22Rv1 (cell line): ENCODE measurements around the gene E2F3.

Experiments used
- H3K27ac ChIP-seq: fragments of 450-650 bp; 2 replicates; pipeline ENCODE4 v1.5.1; 2017
- ZFX ChIP-seq: fragments of 450-650 bp; IDR thresholded peaks from 2 replicates; pipeline ENCODE4 v1.6.1; 2017; ENCODE audit warnings: antibody characterized with exemption, borderline replicate concordance
- TF ChIP-seq, protein P1 (sequence below): fragments of 450-650 bp; IDR thresholded peaks from 2 replicates; pipeline ENCODE4 v1.5.1; 2017; ENCODE audit warnings: mild to moderate bottlenecking

E2F3 gene

DNA sequence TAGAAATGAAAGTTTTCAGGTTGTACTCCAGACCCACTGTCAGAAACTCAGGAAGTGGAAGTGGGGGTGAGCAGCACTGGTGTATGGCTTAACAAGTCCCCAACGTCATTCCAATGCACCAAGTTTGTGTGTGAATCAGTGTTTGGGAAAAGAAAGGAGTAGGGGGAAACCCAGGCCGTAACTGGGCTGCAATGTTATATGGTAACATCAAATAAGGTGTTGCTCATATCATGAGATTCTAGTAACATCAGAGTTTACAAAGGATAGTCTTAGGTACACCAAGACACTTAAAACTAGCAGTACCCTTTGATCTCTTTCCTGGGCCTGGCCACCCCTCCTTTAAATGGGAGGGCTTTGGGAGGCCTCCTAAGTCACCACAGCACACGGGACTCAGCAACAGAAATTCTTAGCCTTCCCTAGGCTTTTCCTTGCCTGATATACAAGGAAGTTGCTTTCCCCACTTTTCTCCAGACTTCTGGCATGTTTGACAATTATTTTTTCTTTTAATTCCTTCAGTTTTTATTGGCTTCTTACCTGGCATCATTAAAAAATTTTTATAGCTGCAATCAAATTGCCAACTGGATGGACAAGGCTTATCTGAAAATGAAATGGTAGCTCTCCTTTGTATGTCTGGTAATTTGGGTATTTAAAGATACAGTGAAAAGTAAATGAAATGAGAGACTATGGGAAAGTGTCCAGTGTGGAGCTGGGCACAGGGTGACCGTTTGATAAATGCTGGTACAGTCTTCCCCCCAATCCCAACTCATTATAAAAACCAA, 15.1 kb downstream of the E2F3 start:
- TF ChIP-seq ZFX = no peak
- TF ChIP-seq, protein P1, sequence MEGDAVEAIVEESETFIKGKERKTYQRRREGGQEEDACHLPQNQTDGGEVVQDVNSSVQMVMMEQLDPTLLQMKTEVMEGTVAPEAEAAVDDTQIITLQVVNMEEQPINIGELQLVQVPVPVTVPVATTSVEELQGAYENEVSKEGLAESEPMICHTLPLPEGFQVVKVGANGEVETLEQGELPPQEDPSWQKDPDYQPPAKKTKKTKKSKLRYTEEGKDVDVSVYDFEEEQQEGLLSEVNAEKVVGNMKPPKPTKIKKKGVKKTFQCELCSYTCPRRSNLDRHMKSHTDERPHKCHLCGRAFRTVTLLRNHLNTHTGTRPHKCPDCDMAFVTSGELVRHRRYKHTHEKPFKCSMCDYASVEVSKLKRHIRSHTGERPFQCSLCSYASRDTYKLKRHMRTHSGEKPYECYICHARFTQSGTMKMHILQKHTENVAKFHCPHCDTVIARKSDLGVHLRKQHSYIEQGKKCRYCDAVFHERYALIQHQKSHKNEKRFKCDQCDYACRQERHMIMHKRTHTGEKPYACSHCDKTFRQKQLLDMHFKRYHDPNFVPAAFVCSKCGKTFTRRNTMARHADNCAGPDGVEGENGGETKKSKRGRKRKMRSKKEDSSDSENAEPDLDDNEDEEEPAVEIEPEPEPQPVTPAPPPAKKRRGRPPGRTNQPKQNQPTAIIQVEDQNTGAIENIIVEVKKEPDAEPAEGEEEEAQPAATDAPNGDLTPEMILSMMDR = no peak
- H3K27ac ChIP-seq = no peak overlapping the region; the same call in 1 of the 2 replicates

DNA sequence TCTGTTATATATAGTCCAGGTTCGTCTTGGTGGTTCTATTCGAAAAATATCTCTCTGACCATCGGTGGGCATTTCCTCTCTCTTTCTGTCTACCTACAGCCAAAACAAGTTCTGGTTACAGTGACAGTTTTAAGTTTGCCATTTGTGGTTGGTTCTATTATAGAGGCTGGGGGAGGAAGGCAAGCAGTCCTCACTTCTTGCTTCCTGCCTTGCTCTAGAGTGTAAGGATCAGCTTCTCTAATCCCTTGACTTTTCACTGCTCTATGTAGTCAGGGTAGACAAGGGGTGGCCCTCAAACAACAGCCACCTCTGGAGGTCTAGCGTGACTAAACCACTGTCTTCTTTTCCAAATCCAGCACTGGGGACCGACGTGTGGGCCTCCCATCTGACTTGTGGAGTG, 16.1 kb downstream of the E2F3 start:
- TF ChIP-seq ZFX = no peak
- TF ChIP-seq, protein P1 = no peak
- no peak overlapping the region; the same call in 1 of the 2 replicates for H3K27ac ChIP-seq

DNA sequence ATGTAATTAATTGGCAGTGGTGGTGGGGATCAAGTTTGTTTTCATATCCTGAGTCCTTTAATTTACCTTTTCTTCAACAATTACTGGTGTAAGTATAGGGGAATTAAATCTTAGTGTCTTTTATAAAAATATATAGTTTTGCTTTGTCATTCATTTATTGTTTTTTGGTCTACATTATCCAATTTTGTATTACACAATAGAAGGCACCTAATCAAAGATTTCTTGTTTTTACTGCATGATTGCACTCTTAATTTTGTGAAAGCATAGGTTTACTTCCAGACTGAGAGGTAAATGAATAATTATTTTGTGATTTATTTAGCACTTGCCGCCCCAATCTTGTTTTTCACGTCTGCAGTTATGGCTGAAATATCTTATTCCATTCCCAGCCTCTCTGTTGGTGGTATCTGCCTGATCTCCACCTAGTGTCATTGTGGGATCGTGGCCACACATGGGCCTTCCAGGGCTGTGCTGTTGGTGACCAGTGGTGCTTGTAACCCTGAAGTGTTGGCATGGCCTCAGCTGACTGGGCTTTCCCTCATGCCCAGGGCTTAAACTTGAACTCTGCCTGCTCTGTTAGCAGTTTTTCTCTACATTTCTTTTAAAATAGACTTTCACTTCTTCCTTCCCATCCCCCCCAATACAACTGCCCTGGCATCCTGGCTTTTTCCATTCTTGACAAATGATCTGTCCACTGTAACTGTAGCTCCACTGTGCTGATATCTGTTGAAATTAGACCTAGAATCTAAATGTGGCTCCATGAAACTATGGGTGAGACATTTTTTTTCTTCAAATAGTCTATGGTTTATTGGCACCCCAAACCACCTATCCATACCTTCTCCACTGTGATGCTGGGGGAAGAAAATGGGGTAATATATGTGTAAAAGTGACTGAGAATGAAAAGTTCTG, 24.8 kb downstream of the E2F3 start:
- no peak overlapping the region for H3K27ac ChIP-seq
- TF ChIP-seq ZFX = no peak
- TF ChIP-seq, protein P1 = no peak

DNA sequence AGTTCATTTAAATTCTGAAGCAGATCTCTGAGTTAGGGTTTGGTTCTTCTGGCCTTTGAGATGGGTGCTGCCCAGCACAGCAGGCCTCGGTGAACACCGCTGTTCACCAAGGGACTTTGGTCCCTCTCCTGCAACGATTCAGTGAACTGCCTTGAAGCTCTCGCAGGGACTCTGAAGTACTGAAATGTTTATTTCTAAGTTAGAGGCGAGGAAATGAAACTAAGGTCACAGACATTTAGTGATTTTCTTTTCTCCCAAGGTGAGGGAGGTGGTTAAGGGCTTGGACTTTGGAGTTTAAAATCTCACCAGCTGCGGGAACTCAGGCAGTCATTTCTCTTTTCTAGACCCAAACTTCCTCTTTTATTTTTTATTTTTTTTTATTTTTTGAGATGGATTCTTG, 26.2 kb downstream of the E2F3 start:
- no peak overlapping the region for H3K27ac ChIP-seq

DNA sequence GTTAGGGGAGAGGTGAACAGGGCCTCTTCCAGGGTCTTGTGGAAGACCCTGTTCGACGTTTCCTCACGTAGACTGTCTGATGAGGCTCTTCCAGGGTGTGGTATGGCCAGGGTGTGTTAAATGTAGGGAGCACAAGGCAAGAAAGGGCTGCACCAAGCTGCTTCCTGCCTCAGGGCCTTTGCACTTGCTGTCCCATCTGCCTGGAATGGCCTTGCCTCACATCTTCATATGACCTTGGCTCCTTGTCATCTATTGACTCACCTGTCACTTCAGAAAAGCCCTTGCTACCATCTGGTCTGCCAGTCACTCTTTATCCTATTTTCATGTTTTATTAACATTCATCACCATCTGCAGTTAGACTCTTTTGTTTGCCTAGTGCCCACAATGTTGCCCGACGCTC, 31.0 kb downstream of the E2F3 start:
- no peak overlapping the region for H3K27ac ChIP-seq
- TF ChIP-seq, protein P1 = no peak
- TF ChIP-seq ZFX = no peak

More for the DNA sequence above, 26.2 kb downstream of the E2F3 start:
- TF ChIP-seq, protein P1 = no peak
- TF ChIP-seq ZFX = no peak

DNA sequence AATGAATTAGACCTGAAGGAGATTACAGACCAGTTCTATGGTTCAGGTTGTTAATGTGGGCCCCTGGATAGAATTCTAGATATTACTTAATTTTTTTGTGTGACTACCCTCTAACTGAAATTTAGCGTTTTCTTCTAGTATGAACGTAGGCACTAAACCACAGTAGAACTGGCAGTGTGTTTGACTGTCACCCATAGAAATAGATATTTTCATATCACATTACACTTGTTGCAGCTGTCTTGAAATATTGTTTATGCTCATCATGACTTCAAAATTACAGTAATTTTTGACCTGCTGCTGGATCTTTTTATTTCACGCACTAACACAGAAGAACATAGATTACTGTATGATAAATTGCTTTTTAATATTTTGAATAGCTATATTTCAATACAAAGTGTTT, 31.6 kb downstream of the E2F3 start:
- TF ChIP-seq, protein P1 = no peak
- no peak overlapping the region for H3K27ac ChIP-seq

DNA sequence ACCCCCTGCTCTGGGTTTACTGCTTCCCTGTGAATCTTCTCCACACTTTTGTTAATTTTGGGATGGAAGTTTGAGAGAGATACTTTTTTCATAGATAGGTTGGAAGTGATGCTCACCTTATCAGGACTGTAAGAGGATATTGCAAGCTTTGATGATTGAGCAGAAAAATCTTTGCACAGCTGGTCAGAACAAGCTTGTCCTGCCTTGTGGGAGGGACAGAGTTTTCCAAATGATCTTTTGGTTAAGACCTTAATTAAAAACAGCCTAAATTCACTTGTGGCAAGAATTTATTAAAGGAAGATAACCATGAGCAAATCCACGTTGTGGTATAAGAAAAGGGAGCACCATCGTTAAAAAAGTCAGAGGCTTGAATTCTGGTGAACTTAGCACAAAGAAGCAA, 32.2 kb downstream of the E2F3 start:
- TF ChIP-seq, protein P1 = no peak
- TF ChIP-seq ZFX = no peak
- no peak overlapping the region for H3K27ac ChIP-seq
